OCI-LY7 (cell line): Measurements from ENCODE around the gene PXN. TPM values are rescaled to one million over a fixed set of nuclear protein-coding genes. Genes with fewer than 3 reads are reported as not detected.
"Not testable (repeated sequence)": the region's sequence is repeated elsewhere in the genome, so short reads cannot be mapped to it uniquely, and the experiment has no call there.

Source experiments
- BruUV-seq: library from RNA; stranded (reverse); fragments of 400-500 nt; replicated peaks from 2 replicates; lab custom pipeline; 2021; lab: Mats Ljungman, UMichigan
- CTCF ChIA-PET: fragments of 300-600 bp; sonication (Branson Sonifier 250); formaldehyde crosslinking; loops from one replicate; lab custom pipeline; 2022; ENCODE audit warnings: antibody characterized with exemption; ENCODE audit not compliant: unreplicated experiment; lab: Charles Lee
- POLR2A ChIA-PET: fragments of 300-600 bp; sonication (Branson Sonifier 250); formaldehyde crosslinking; loops from one replicate; lab custom pipeline; 2022; ENCODE audit warnings: antibody characterized with exemption; lab: Charles Lee
- DNase-seq: peaks from one replicate; pipeline ENCODE4 v3.0.0-alpha.2; 2015; ENCODE audit warnings: low spot score
- H2AFZ ChIP-seq: fragments of 200-600 bp; sonication (generic), shearing (Covaris generic); 2 replicates; pipeline ENCODE4 v1.6.1; 2014; ENCODE audit warnings: mild to moderate bottlenecking, antibody characterized with exemption, low read length, moderate library complexity
- H3K27ac ChIP-seq: fragments of 200-600 bp; sonication (generic); 2 replicates; pipeline ENCODE4 v1.5.1; 2014; ENCODE audit warnings: mixed run types, low read depth, mild to moderate bottlenecking, moderate library complexity, low read length, inconsistent platforms; ENCODE audit not compliant: poor library complexity, severe bottlenecking
- H3K36me3 ChIP-seq: fragments of 200-600 bp; sonication (generic); 2 replicates; pipeline ENCODE4 v1.6.1; 2014; ENCODE audit warnings: mild to moderate bottlenecking, antibody characterized with exemption, low read length, moderate library complexity, mixed read lengths; ENCODE audit not compliant: insufficient read depth
- H3K4me1 ChIP-seq: fragments of 200-600 bp; sonication (generic); 2 replicates; pipeline ENCODE4 v1.5.1; 2014; ENCODE audit warnings: mild to moderate bottlenecking, low read length; ENCODE audit not compliant: insufficient read depth, poor library complexity, severe bottlenecking
- H3K4me2 ChIP-seq: fragments of 200-600 bp; sonication (generic); 2 replicates; pipeline ENCODE4 v1.6.1; 2014; ENCODE audit warnings: mild to moderate bottlenecking, low read length
- H3K4me3 ChIP-seq: fragments of 200-600 bp; sonication (generic); 2 replicates; pipeline ENCODE4 v1.5.1; 2014; ENCODE audit warnings: mild to moderate bottlenecking, low read depth, low read length; ENCODE audit not compliant: poor library complexity, severe bottlenecking
- H3K79me2 ChIP-seq: fragments of 200-600 bp; sonication (generic); 2 replicates; pipeline ENCODE4 v1.6.1; 2016; ENCODE audit warnings: low read depth, mild to moderate bottlenecking, low read length, moderate library complexity, mixed read lengths; ENCODE audit not compliant: insufficient read depth
- H3K9me2 ChIP-seq: fragments of 200-600 bp; sonication (generic); 2 replicates; pipeline ENCODE4 v1.6.1; 2016; ENCODE audit warnings: mild to moderate bottlenecking, low read length, mixed read lengths; ENCODE audit not compliant: insufficient read depth
- H3K9me3 ChIP-seq: fragments of 200-600 bp; sonication (generic); 2 replicates; pipeline ENCODE4 v1.6.1; 2014; ENCODE audit warnings: mild to moderate bottlenecking, mixed run types, low read length, mixed read lengths
- H4K20me1 ChIP-seq: fragments of 200-600 bp; sonication (generic); 2 replicates; pipeline ENCODE4 v1.6.1; 2014; ENCODE audit warnings: mild to moderate bottlenecking, antibody characterized with exemption, low read length, moderate library complexity, mixed read lengths; ENCODE audit not compliant: insufficient read depth
- CTCF ChIP-seq: fragments of 200-600 bp; sonication (generic); conservative IDR thresholded peaks from 2 replicates; pipeline ENCODE4 v1.5.1; 2014; ENCODE audit warnings: mild to moderate bottlenecking, antibody characterized with exemption, low read length, moderate library complexity, mixed read lengths
- EZH2phosphoT487 ChIP-seq: fragments of 200-600 bp; sonication (generic); IDR thresholded peaks from 2 replicates; pipeline ENCODE4 v1.6.1; 2018; ENCODE audit warnings: low read depth, borderline replicate concordance, mild to moderate bottlenecking, mixed run types, antibody characterized with exemption, low read length, moderate library complexity, mixed read lengths
- intact Hi-C: fragments of 100-400 bp; cut with micrococcal nuclease; formaldehyde crosslinking; loops from one replicate; pipeline ENCODE4 v1.10.0; 2022; ENCODE audit not compliant: unreplicated experiment
- total RNA-seq, 2 experiments: library from RNA; depleted of rRNA in 1 of 2; stranded (reverse); fragments of >200 nt in 1 of 2; shearing (Covaris generic) in 1 of 2; gene quantifications; 2 replicates each; pipeline ENCODE4 v1.2.3, GENCODE V29; 2014 to 2022

Gene PXN
- total RNA-seq, 2 experiments from 2014 or later = 8.6 to 22.9 TPM

DNA sequence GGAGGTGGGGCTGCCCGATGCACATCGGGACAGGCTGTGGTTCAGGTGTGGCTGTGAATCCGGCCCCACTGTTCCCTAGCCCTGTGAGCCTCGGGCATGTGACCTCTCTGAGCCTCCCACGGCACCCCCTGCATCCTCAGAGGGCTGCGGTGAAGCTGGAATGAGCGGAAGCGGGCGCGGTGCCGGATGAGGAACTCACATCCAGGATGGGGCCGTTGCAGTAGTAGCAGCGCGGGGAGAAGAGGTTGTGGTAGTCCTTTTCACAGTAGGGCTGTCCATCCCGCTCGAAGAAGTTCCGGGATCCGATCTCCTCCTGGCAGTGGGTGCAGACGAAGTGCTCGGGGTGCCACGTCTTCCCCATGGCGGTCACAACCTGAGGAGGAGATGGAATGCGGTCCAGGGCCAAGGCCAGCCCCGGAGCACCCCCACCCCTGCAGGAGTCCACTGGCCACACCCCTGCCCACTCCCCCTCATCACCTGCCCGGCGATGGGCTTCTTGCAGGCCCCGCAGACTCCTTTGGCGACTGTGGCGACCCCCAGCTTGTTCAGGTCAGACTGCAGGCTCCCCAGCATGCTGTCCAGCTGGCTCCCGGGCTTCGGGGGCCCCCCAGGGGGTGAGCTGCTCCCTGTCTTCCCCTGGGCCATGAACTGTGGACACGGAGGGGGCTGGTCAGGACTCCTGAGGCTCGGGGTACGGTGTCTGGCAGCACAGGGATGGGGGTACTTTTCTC, 50.7 kb downstream of the PXN start:
- ChIA-PET CTCF (no interaction called here), POLR2A (no interaction called here)
- intact Hi-C loops = no loop called here
- no peak overlapping the region for H2AFZ ChIP-seq
- no TSS peak for BruUV-seq
- peaks cover 4% of the 10 kb centered on the region for H3K36me3 ChIP-seq
- H3K4me1 ChIP-seq = no peaks in the 10 kb centered on the region
- no peaks in the 10 kb centered on the region for H3K9me3 ChIP-seq
- no peaks in the 10 kb centered on the region for H4K20me1 ChIP-seq
- TF ChIP-seq CTCF (no peak), EZH2phosphoT487 (no peak)
- no peaks in the 10 kb centered on the region for H3K79me2 ChIP-seq
- no peak overlapping the region for H3K27ac ChIP-seq
- H3K4me2 ChIP-seq = no peak overlapping the region
- H3K4me3 ChIP-seq = no peak overlapping the region
- no peaks in the 10 kb centered on the region for H3K9me2 ChIP-seq
- DNase-seq = no peak

DNA sequence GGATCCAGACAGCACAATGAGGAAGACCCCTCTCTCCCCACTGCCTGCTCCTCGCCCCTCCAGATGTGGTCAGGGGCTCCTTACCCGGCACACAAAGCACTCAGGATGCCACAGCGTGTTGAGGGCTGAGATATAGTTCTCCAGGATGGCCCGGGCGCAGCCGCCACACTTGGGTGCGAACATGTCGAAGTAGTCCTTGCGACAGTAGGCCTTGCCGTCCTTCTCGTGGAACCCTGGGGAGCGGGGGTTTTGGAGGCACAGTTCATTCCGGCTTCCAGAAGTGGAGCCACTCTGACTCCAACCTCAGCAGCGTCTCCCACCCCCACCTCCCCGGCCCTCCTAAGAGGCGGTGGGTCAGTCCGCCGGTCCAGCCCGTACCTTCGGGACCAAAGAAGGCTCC, 51.8 kb downstream of the PXN start:
- no peaks in the 10 kb centered on the region for H4K20me1 ChIP-seq
- intact Hi-C loops = no loop called here
- H3K79me2 ChIP-seq = no peaks in the 10 kb centered on the region
- TF ChIP-seq EZH2phosphoT487 (no peak), CTCF (no peak)
- peaks cover 4% of the 10 kb centered on the region for H3K36me3 ChIP-seq
- CTCF ChIA-PET = no interaction called here
- H3K27ac ChIP-seq = no peak overlapping the region
- no peaks in the 10 kb centered on the region for H3K9me2 ChIP-seq
- no peak overlapping the region for H3K4me3 ChIP-seq
- DNase-seq = no peak
- no peaks in the 10 kb centered on the region for H3K4me1 ChIP-seq
- BruUV-seq = no TSS peak
- no peaks in the 10 kb centered on the region for H3K9me3 ChIP-seq
- no peak overlapping the region for H2AFZ ChIP-seq
- no peak overlapping the region for H3K4me2 ChIP-seq
- POLR2A ChIA-PET = no interaction called here

- H3K4me3 ChIP-seq, DNase-seq, CTCF ChIA-PET, H3K9me3 ChIP-seq, H3K9me2 ChIP-seq, H3K27ac ChIP-seq, H3K4me1 ChIP-seq, H2AFZ ChIP-seq, H3K36me3 ChIP-seq, H4K20me1 ChIP-seq, intact Hi-C loops, H3K79me2 ChIP-seq, H3K4me2 ChIP-seq, POLR2A ChIA-PET, BruUV-seq: not testable (repeated sequence)
These were observed 52.3 kb downstream of the PXN start for GRCh38 chr12:120213182-120213581.
